Fibroblast of lung (primary cell): Measurements from ENCODE around the gene SVBP. TPM values are rescaled to one million over a fixed set of nuclear protein-coding genes. Genes with fewer than 3 reads are reported as not detected.

Experiments used
- DNase-seq, 2 donors: peaks; one replicate each; pipeline versions ENCODE4 v3.0.0 to v3.0.0-alpha.2; 2010; ENCODE audit warnings: low read depth in 2 of 2
- H2AFZ ChIP-seq: 2 replicates; pipeline ENCODE4 v1.5.1; 2012; ENCODE audit warnings: low read length, control low read depth, inconsistent platforms
- H3K27ac ChIP-seq: 2 replicates; pipeline ENCODE4 v1.5.1; 2011; ENCODE audit warnings: low read length, control low read depth; ENCODE audit not compliant: insufficient read depth
- H3K27me3 ChIP-seq: 2 replicates; pipeline ENCODE4 v1.5.1; 2011; ENCODE audit warnings: mild to moderate bottlenecking, low read length; ENCODE audit not compliant: control insufficient read depth, insufficient read depth
- H3K36me3 ChIP-seq: 2 replicates; pipeline ENCODE4 v1.5.1; 2011; ENCODE audit warnings: low read length; ENCODE audit not compliant: control insufficient read depth, insufficient read depth
- H3K4me1 ChIP-seq: 2 replicates; pipeline ENCODE4 v1.5.1; 2011; ENCODE audit warnings: low read length; ENCODE audit not compliant: control insufficient read depth, insufficient read depth; ENCODE audit errors: extremely low read depth
- H3K4me2 ChIP-seq: 2 replicates; pipeline ENCODE4 v1.5.1; 2011; ENCODE audit warnings: low read length, control low read depth; ENCODE audit not compliant: insufficient read depth; ENCODE audit errors: extremely low read depth
- H3K4me3 ChIP-seq, 4 experiments: fragments of 200-600 bp in 1 of 4; sonication (generic) in 1 of 4; replicated peaks in 1 of 4; 2 replicates each; pipeline ENCODE4 v1.5.1; 2011 to 2016; ENCODE audit warnings: low read length in 4 of 4, low read depth in 3 of 4, mild to moderate bottlenecking in 3 of 4, control low read depth in 2 of 4, inconsistent platforms in 1 of 4, mixed read lengths in 1 of 4; ENCODE audit not compliant: insufficient read depth in 1 of 4; ENCODE audit errors: control extremely low read depth in 1 of 4
- H3K79me2 ChIP-seq: 2 replicates; pipeline ENCODE4 v1.5.1; 2012; ENCODE audit warnings: mild to moderate bottlenecking, low read length, inconsistent platforms; ENCODE audit not compliant: control insufficient read depth, insufficient read depth
- H3K9ac ChIP-seq: 2 replicates; pipeline ENCODE4 v1.5.1; 2011; ENCODE audit warnings: mild to moderate bottlenecking, low read length, control low read depth; ENCODE audit not compliant: insufficient read depth
- H3K9me3 ChIP-seq: 2 replicates; pipeline ENCODE4 v1.5.1; 2012; ENCODE audit warnings: low read depth, low read length; ENCODE audit not compliant: control insufficient read depth, insufficient read depth
- H4K20me1 ChIP-seq: 2 replicates; pipeline ENCODE4 v1.5.1; 2011; ENCODE audit warnings: low read length; ENCODE audit not compliant: control insufficient read depth, insufficient read depth; ENCODE audit errors: extremely low read depth
- EZH2 ChIP-seq: IDR thresholded peaks from 2 replicates; pipeline ENCODE4 v1.5.1; 2012; ENCODE audit warnings: low read length, control low read depth, mild to moderate bottlenecking; ENCODE audit errors: missing control alignments
- polyA plus RNA-seq, 2 donors: library from polyadenylated mRNA; depleted of rRNA in 1 of 2; stranded (reverse) in 1 of 2; unstranded in 1 of 2; fragments of >200 nt; gene quantifications; 2 replicates each; pipeline ENCODE4 v1.2.1, GENCODE V29; 2011 to 2012; ENCODE audit warnings: missing spikeins in 1 of 2
- total RNA-seq: library from RNA; depleted of rRNA; stranded (reverse); fragments of >200 nt; gene quantifications from 2 replicates; pipeline ENCODE4 v1.2.1, GENCODE V29; 2014
- TF ChIP-seq, protein P1 (sequence below), 2 donors: IDR thresholded peaks in 1 of 2; conservative IDR thresholded peaks in 1 of 2; 1 replicate in 1 of 2; 2 replicates in 1 of 2; pipeline ENCODE4 v1.5.1; 2011 to 2012; ENCODE audit warnings: low read length in 2 of 2, control low read depth in 1 of 2, inconsistent platforms in 1 of 2, low read depth in 1 of 2, mild to moderate bottlenecking in 1 of 2

SVBP gene
- total and polyA plus RNA-seq, 2 donors (not counting 1 experiment from before 2014, with no cell fraction given), result 24.9 to 33.4 TPM

DNA sequence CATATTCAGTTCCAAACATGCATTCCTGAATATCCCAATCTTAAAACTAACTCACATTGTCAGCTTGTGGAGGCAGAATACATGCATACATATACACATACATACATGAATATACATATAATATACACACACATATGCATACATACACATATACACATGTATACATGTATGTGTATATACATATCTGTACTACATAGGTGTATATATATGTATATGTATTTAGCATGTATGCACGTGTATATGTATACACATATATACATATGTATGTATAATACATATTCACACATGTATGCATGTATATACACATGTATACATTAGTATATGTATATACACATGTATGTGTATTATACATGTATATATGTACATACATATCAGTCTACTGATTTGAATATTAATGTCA lies 28.0 kb upstream of the SVBP start:
- Histone ChIP-seq H3K9ac (no peak overlapping the region), H3K27me3 (no peaks in the 10 kb centered on the region), H4K20me1 (no peaks in the 10 kb centered on the region), H3K4me1 (peaks cover 7% of the 10 kb centered on the region), H3K79me2 (peaks cover 10% of the 10 kb centered on the region), H3K36me3 (peaks cover 2% of the 10 kb centered on the region), H3K4me2 (no peak overlapping the region), H3K9me3 (no peaks in the 10 kb centered on the region), H3K27ac (no peak overlapping the region), H2AFZ (no peak overlapping the region), H3K4me3 (no peak overlapping the region)
- TF ChIP-seq, protein P1, sequence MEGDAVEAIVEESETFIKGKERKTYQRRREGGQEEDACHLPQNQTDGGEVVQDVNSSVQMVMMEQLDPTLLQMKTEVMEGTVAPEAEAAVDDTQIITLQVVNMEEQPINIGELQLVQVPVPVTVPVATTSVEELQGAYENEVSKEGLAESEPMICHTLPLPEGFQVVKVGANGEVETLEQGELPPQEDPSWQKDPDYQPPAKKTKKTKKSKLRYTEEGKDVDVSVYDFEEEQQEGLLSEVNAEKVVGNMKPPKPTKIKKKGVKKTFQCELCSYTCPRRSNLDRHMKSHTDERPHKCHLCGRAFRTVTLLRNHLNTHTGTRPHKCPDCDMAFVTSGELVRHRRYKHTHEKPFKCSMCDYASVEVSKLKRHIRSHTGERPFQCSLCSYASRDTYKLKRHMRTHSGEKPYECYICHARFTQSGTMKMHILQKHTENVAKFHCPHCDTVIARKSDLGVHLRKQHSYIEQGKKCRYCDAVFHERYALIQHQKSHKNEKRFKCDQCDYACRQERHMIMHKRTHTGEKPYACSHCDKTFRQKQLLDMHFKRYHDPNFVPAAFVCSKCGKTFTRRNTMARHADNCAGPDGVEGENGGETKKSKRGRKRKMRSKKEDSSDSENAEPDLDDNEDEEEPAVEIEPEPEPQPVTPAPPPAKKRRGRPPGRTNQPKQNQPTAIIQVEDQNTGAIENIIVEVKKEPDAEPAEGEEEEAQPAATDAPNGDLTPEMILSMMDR (conservative IDR thresholded peaks at IDR 0.05 in 1 of 2, IDR thresholded peaks at IDR 0.05 in 1 of 2; ENCODE audit: low read depth in 1 of 2, low read length in 2 of 2), result no peak
- no peak for TF ChIP-seq EZH2
- no peak for DNase-seq

DNA sequence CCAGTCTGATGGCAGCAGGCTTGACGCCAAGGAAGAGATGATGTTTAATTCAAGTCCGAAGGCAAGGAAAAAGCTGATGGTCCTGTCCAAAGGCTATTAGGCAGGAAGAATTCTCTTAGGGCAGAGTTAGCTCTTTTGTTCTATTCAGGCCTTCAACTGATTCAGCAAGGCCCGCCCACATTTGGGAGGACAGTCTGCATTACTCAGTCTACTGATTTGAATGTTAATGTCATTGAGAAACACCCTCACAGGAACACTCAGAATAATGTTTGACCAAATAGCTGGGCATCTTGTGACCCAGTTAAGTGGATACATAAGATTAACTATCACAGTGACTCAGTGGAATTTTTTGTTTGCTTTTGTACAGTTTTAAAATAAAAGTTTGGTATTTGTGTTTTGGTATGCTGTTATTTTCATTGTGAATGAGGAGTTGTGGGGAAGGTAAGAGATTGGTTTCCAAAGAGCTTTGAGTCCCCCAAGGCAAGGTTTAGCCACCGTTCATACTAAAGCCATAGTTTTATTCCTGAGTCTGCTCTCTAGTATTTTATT lies 27.5 kb upstream of the SVBP start:
- TF ChIP-seq EZH2, result no peak
- TF ChIP-seq, protein P1 (conservative IDR thresholded peaks at IDR 0.05 in 1 of 2, IDR thresholded peaks at IDR 0.05 in 1 of 2; ENCODE audit: low read depth in 1 of 2, low read length in 2 of 2), result no peak
- Histone ChIP-seq H3K4me2 (no peak overlapping the region), H3K4me3 (no peak overlapping the region), H3K9ac (no peak overlapping the region), H2AFZ (no peak overlapping the region), H3K79me2 (peaks cover 10% of the 10 kb centered on the region), H3K36me3 (peaks cover 2% of the 10 kb centered on the region), H3K4me1 (peaks cover 7% of the 10 kb centered on the region), H3K27ac (no peak overlapping the region), H3K9me3 (no peaks in the 10 kb centered on the region), H4K20me1 (no peaks in the 10 kb centered on the region), H3K27me3 (no peaks in the 10 kb centered on the region)
- peak in 1 of 2 donors; percentile 50 for DNase-seq

DNA sequence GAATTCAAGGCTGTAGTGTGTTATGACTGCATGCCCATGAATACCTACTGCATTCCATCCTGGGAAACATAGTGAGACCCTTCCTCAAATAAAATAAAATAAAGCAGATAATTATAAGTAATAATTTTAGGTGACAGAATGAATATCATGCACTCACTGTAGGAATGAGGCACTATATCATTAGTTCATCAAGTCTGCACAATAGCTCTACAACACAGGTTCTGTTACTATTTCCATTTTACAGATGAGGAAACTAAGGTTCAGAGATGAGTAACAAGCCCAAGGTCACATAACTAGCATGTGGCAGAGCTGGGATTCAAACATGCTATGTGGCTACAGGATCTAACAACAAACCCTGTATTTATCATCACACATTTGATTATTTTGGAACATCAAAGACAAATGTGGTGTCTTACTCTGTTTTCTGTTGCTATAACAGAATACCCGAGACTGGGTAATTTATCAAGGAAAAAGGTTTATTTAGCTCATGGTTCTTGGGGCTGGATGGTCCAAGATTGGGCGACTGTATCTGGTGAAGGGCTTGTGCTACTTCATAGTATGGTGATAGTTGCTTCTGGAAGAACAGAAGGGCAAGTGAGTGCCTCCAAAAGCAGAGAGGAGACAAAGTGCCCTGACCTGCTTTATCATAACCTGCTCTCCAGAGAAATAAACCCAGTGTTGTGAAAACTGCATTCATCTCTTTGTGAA lies 24.4 kb upstream of the SVBP start:
- H3K79me2 ChIP-seq, result no peaks in the 10 kb centered on the region
- no peaks in the 10 kb centered on the region for H3K27me3 ChIP-seq
- H3K27ac ChIP-seq, result no peak overlapping the region
- no peak overlapping the region for H2AFZ ChIP-seq
- no peak overlapping the region for H3K9ac ChIP-seq
- no peak overlapping the region for H3K4me2 ChIP-seq
- no peaks in the 10 kb centered on the region for H3K9me3 ChIP-seq
- H3K36me3 ChIP-seq, result no peaks in the 10 kb centered on the region
- H3K4me1 ChIP-seq, result peaks cover 3% of the 10 kb centered on the region
- no peak for DNase-seq
- TF ChIP-seq EZH2, result no peak
- TF ChIP-seq, protein P1 (conservative IDR thresholded peaks at IDR 0.05 in 1 of 2, IDR thresholded peaks at IDR 0.05 in 1 of 2; ENCODE audit: low read depth in 1 of 2, low read length in 2 of 2), result no peak
- no peaks in the 10 kb centered on the region for H4K20me1 ChIP-seq
- no peak overlapping the region for H3K4me3 ChIP-seq
